Neural progenitor cell (in vitro differentiated cells): Measurements from ENCODE around the gene SRRM4. TPM values are rescaled to one million over a fixed set of nuclear protein-coding genes. Genes with fewer than 3 reads are reported as not detected.

Experiments
- DNase-seq: peaks from one replicate; pipeline ENCODE4 v3.0.0-alpha.2; 2016; ENCODE audit warnings: low spot score
- H2AFZ ChIP-seq: fragments of 200-600 bp; sonication (generic); replicated peaks from 2 replicates; pipeline ENCODE4 v1.6.1; 2016; ENCODE audit warnings: antibody characterized with exemption
- H3F3A ChIP-seq: fragments of 200-600 bp; sonication (generic); 2 replicates; pipeline ENCODE4 v1.6.1; 2016; ENCODE audit warnings: antibody characterized with exemption, low read depth
- H3K27ac ChIP-seq: fragments of 200-600 bp; sonication (generic); 2 replicates; pipeline ENCODE4 v1.5.1; 2016; ENCODE audit warnings: mild to moderate bottlenecking
- H3K27me3 ChIP-seq: fragments of 200-600 bp; sonication (generic); 2 replicates; pipeline ENCODE4 v1.6.1; 2016; ENCODE audit warnings: mild to moderate bottlenecking, moderate library complexity
- H3K36me3 ChIP-seq: fragments of 200-600 bp; sonication (generic); 2 replicates; pipeline ENCODE4 v1.5.1; 2016
- H3K4me1 ChIP-seq: fragments of 200-600 bp; sonication (generic); 2 replicates; pipeline ENCODE4 v1.6.1; 2016; ENCODE audit warnings: mixed run types
- H3K4me2 ChIP-seq: fragments of 200-600 bp; sonication (generic); 2 replicates; pipeline ENCODE4 v1.6.1; 2016
- H3K4me3 ChIP-seq: fragments of 200-600 bp; sonication (generic); 2 replicates; pipeline ENCODE4 v1.5.1; 2016
- H3K79me2 ChIP-seq: fragments of 200-600 bp; sonication (generic); 2 replicates; pipeline ENCODE4 v1.6.1; 2016; ENCODE audit warnings: low read depth
- H3K9ac ChIP-seq: fragments of 200-600 bp; sonication (generic); 2 replicates; pipeline ENCODE4 v1.6.1; 2016
- H3K9me3 ChIP-seq: fragments of 200-600 bp; sonication (generic); 2 replicates; pipeline ENCODE4 v1.5.1; 2016; ENCODE audit warnings: low read depth
- H4K20me1 ChIP-seq: fragments of 200-600 bp; sonication (generic); 2 replicates; pipeline ENCODE4 v1.6.1; 2016; ENCODE audit warnings: low read depth
- H3K27ac Mint-ChIP-seq: 3 replicates; pipeline ENCODE4 v1.8.0; 2021; ENCODE audit warnings: mixed read lengths
- H3K27me3 Mint-ChIP-seq: 2 replicates; pipeline ENCODE4 v1.8.0; 2022; ENCODE audit warnings: low read depth, mild to moderate bottlenecking, inconsistent platforms, moderate library complexity, mixed read lengths; ENCODE audit not compliant: insufficient read depth
- H3K36me3 Mint-ChIP-seq: 3 replicates; pipeline ENCODE4 v1.8.0; 2021; ENCODE audit warnings: mixed read lengths
- H3K4me1 Mint-ChIP-seq: 3 replicates; pipeline ENCODE4 v1.8.0; 2021; ENCODE audit warnings: mixed read lengths
- H3K4me3 Mint-ChIP-seq: 3 replicates; pipeline ENCODE4 v1.8.0; 2021; ENCODE audit warnings: mild to moderate bottlenecking, moderate library complexity, mixed read lengths
- H3K9me3 Mint-ChIP-seq: 3 replicates; pipeline ENCODE4 v1.8.0; 2020; ENCODE audit warnings: mixed read lengths
- CTCF ChIP-seq: fragments of 200-600 bp; sonication (generic); IDR thresholded peaks from 2 replicates; pipeline ENCODE4 v1.5.1; 2017; ENCODE audit warnings: antibody characterized with exemption, mild to moderate bottlenecking
- EZH2 ChIP-seq: fragments of 200-600 bp; sonication (generic); IDR thresholded peaks from 2 replicates; pipeline ENCODE4 v1.6.1; 2017; ENCODE audit warnings: antibody characterized with exemption, mild to moderate bottlenecking, moderate library complexity
- EZH2phosphoT487 ChIP-seq: fragments of 200-600 bp; sonication (generic); IDR thresholded peaks from 2 replicates; pipeline ENCODE4 v1.6.1; 2017; ENCODE audit warnings: antibody characterized with exemption
- total RNA-seq: library from RNA; depleted of rRNA; stranded (reverse); fragments of >200 nt; gene quantifications from 2 replicates; pipeline ENCODE4 v1.2.3, GENCODE V29; 2015; ENCODE audit warnings: low replicate concordance

The SRRM4 gene
- total RNA-seq, 1 donor from 2014 or later = 0.07 TPM

DNA sequence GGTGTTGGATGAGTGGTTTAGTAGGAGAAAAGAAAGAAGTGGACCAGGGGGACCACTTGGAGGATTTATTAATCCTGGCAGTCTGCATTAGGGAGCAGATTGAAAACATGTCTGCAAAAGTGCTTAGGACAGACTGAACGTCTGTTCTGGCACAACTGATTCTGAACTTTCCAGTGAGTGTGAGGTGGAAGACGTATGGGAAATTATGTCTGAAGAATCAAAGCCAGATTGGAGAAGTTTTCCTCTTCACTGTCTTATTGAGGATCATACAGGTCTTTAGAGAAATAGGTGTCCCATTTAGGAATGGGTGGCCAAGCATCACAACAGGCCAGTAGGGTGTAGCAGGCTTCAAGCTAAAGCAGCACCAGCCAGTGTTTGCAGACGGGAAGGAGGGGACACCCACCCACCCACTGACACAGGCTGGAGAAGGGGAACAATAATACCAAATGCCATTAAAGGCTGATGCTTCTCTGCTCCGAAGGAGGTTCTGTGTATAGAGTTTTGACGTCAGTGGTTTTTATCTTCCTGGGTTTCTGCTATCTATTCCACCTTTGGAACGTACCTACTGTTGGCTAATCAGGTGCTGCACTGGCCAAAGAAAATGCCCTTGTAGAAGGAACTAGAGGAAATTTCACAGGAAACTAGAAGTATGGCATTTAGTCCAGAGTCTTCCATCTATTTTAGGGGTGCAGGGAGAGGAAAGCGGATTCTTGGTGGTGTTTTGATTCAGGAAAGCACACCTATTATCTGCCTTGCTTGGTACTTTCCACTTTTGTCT is 1.8 kb downstream of the SRRM4 start:
- H4K20me1 ChIP-seq = peaks cover 7% of the 10 kb centered on the region
- H3K79me2 ChIP-seq = no peaks in the 10 kb centered on the region
- Mint-ChIP-seq H3K36me3 (no peaks in the 10 kb centered on the region), H3K9me3 (no peaks in the 10 kb centered on the region), H3K4me3 (peak overlapping the region; percentile 87), H3K27ac (no peak overlapping the region), H3K4me1 (peaks cover 26% of the 10 kb centered on the region), H3K27me3 (peaks cover 23% of the 10 kb centered on the region)
- H3K9ac ChIP-seq = no peak overlapping the region
- H3K4me3 ChIP-seq = no peak overlapping the region
- no peaks in the 10 kb centered on the region for H3K9me3 ChIP-seq
- peaks cover 43% of the 10 kb centered on the region for H3K27me3 ChIP-seq
- TF ChIP-seq CTCF (no peak), EZH2 (no peak), EZH2phosphoT487 (no peak)
- no peak overlapping the region for H3K4me2 ChIP-seq
- H3K4me1 ChIP-seq = peaks cover 30% of the 10 kb centered on the region
- peaks cover 33% of the 10 kb centered on the region for H3F3A ChIP-seq
- H2AFZ ChIP-seq = no peak overlapping the region
- H3K27ac ChIP-seq = no peak overlapping the region
- H3K36me3 ChIP-seq = no peaks in the 10 kb centered on the region
- no peak for DNase-seq

- Histone ChIP-seq H3F3A (peaks cover 33% of the 10 kb centered on the region), H3K4me3 (no peak overlapping the region), H3K4me2 (no peak overlapping the region), H3K9ac (no peak overlapping the region), H3K27me3 (peaks cover 43% of the 10 kb centered on the region), H3K79me2 (no peaks in the 10 kb centered on the region), H2AFZ (no peak overlapping the region), H4K20me1 (peaks cover 7% of the 10 kb centered on the region), H3K9me3 (no peaks in the 10 kb centered on the region), H3K36me3 (no peaks in the 10 kb centered on the region), H3K4me1 (peaks cover 30% of the 10 kb centered on the region), H3K27ac (no peak overlapping the region)
- TF ChIP-seq EZH2 = no peak
- no peak for TF ChIP-seq EZH2phosphoT487
- no peak for TF ChIP-seq CTCF
- Mint-ChIP-seq H3K4me3 (no peak overlapping the region), H3K27ac (no peak overlapping the region), H3K4me1 (peaks cover 26% of the 10 kb centered on the region), H3K9me3 (no peaks in the 10 kb centered on the region), H3K36me3 (no peaks in the 10 kb centered on the region), H3K27me3 (peaks cover 19% of the 10 kb centered on the region)
- no peak for DNase-seq
Measured at GRCh38 chr12:118984161-118984943, 3.0 kb downstream of the SRRM4 start.

- Histone ChIP-seq H3K79me2 (no peaks in the 10 kb centered on the region), H3K36me3 (no peaks in the 10 kb centered on the region), H3K4me3 (no peak overlapping the region), H3K27me3 (peaks cover 43% of the 10 kb centered on the region), H4K20me1 (peaks cover 7% of the 10 kb centered on the region), H3F3A (peaks cover 18% of the 10 kb centered on the region), H3K27ac (no peak overlapping the region), H2AFZ (no peak overlapping the region), H3K9ac (no peak overlapping the region), H3K4me1 (peaks cover 30% of the 10 kb centered on the region), H3K4me2 (peak overlapping the region; percentile 23), H3K9me3 (no peaks in the 10 kb centered on the region)
- Mint-ChIP-seq H3K4me3 (no peak overlapping the region), H3K9me3 (no peaks in the 10 kb centered on the region), H3K27me3 (peaks cover 14% of the 10 kb centered on the region), H3K36me3 (no peaks in the 10 kb centered on the region), H3K4me1 (peaks cover 19% of the 10 kb centered on the region), H3K27ac (no peak overlapping the region)
- peak; percentile 44 for DNase-seq
- TF ChIP-seq EZH2 = no peak
Measured at GRCh38 chr12:118986050-118986449, 4.7 kb downstream of the SRRM4 start.
